HepG2 (cell line): ENCODE measurements around the gene ACAN. TPM values are rescaled to one million over a fixed set of nuclear protein-coding genes. Genes with fewer than 3 reads are reported as not detected.

Experiments
- ATAC-seq: fragments of 200-7000 bp; cut with Tn5 transposase; 3 replicates; pipeline ENCODE4 v1.9.1; 2020; ENCODE audit warnings: mild to moderate bottlenecking, moderate library complexity
- BruUV-seq: library from RNA; stranded (reverse); fragments of 400-500 nt; replicated peaks from 2 replicates; lab custom pipeline; 2021; lab: Mats Ljungman, UMichigan
- CTCF ChIA-PET: fragments of 300-600 bp; formaldehyde crosslinking; extraction: SDS; loops from one replicate; lab custom pipeline; 2021; ENCODE audit warnings: low total read pairs, inconsistent platforms, low intra/inter-chr PET ratio; lab: Yijun Ruan, JAX
- POLR2A ChIA-PET: fragments of 350-600 bp; sonication (Branson Sonifier 250); formaldehyde crosslinking; loops from one replicate; lab custom pipeline; 2020; ENCODE audit warnings: antibody characterized with exemption, inconsistent platforms; lab: Yijun Ruan, JAX
- DNase-seq: peaks from one replicate; pipeline ENCODE4 v3.0.0-alpha.2; 2015; ENCODE audit warnings: low spot score
- FAIRE-seq: peaks from 3 replicates; lab custom pipeline; 2011; peaks lifted over from hg19 to GRCh38; lab: Jason Lieb, UNC
- H2AFZ ChIP-seq: one replicate; pipeline ENCODE4 v1.6.1; 2011; ENCODE audit warnings: low read length, inconsistent platforms
- H3K27ac ChIP-seq: fragments of 300-600 bp; 3 replicates; pipeline ENCODE4 v1.8.0; 2011; ENCODE audit warnings: mixed run types, mild to moderate bottlenecking, mixed read lengths, low read length, inconsistent platforms; ENCODE audit not compliant: insufficient read depth; ENCODE audit errors: extremely low read length
- H3K27me3 ChIP-seq, 2 experiments: fragments of 200-600 bp in 1 of 2; 2 replicates in 1 of 2; 3 replicates in 1 of 2; pipeline versions ENCODE4 v1.6.0 to v1.8.0; 2011; ENCODE audit warnings: low read length in 2 of 2, mild to moderate bottlenecking in 2 of 2, moderate library complexity in 2 of 2, inconsistent platforms in 1 of 2; ENCODE audit not compliant: insufficient read depth in 2 of 2, control insufficient read depth in 1 of 2
- H3K36me3 ChIP-seq, 2 experiments: fragments of 200-600 bp in 1 of 2; replicated peaks in 1 of 2; 2 replicates in 1 of 2; 3 replicates in 1 of 2; pipeline versions ENCODE4 v1.5.1 to v1.8.0; 2011; ENCODE audit warnings: low read length in 2 of 2, inconsistent platforms in 1 of 2; ENCODE audit not compliant: insufficient read depth in 2 of 2, control insufficient read depth in 1 of 2
- H3K4me1 ChIP-seq: 2 replicates; pipeline ENCODE4 v1.5.1; 2012; ENCODE audit warnings: low read length, inconsistent platforms; ENCODE audit not compliant: insufficient read depth
- H3K4me2 ChIP-seq: 2 replicates; pipeline ENCODE4 v1.6.0; 2011; ENCODE audit warnings: low read depth, low read length, inconsistent platforms
- H3K4me3 ChIP-seq, 3 experiments: fragments of 200-600 bp in 1 of 3; sonication (generic), shearing (Covaris generic) in 1 of 3; replicated peaks in 1 of 3; 2 replicates each; pipeline ENCODE4 v1.5.1; 2011 to 2016; ENCODE audit warnings: low read length in 3 of 3, inconsistent platforms in 2 of 3, low read depth in 2 of 3, mild to moderate bottlenecking in 2 of 3, control low read depth in 1 of 3, mixed read lengths in 1 of 3; ENCODE audit not compliant: insufficient read depth in 1 of 3
- H3K79me2 ChIP-seq: one replicate; pipeline ENCODE4 v1.6.1; 2011; ENCODE audit warnings: low read length, inconsistent platforms; ENCODE audit not compliant: insufficient read depth
- H3K9ac ChIP-seq: 2 replicates; pipeline ENCODE4 v1.6.0; 2011; ENCODE audit warnings: mild to moderate bottlenecking, low read depth, low read length, inconsistent platforms; ENCODE audit not compliant: insufficient read depth
- H3K9me3 ChIP-seq: 2 replicates; pipeline ENCODE4 v1.5.1; 2012; ENCODE audit warnings: mild to moderate bottlenecking, low read length
- H4K20me1 ChIP-seq: 2 replicates; pipeline ENCODE4 v1.6.0; 2011; ENCODE audit warnings: inconsistent platforms, mild to moderate bottlenecking, low read length, moderate library complexity; ENCODE audit not compliant: insufficient read depth
- AKNA ChIP-seq: sonication (generic); formaldehyde crosslinking; IDR thresholded peaks from 2 replicates; pipeline ENCODE4 v1.4.0; 2020; ENCODE audit warnings: missing genetic modification reagents, borderline replicate concordance
- CBX1 ChIP-seq: IDR thresholded peaks from one replicate; pipeline ENCODE4 v1.6.1; 2016; ENCODE audit warnings: antibody characterized with exemption, low read depth
- IRF2 ChIP-seq: IDR thresholded peaks from 2 replicates; pipeline ENCODE4 v1.6.1; 2018; ENCODE audit warnings: missing genetic modification reagents, missing compliant biosample characterization
- ISL2 ChIP-seq: sonication (generic); formaldehyde crosslinking; IDR thresholded peaks from 2 replicates; pipeline ENCODE4 v1.5.0; 2020; ENCODE audit warnings: missing genetic modification reagents
- NBN ChIP-seq: fragments of 450-650 bp; conservative IDR thresholded peaks from 2 replicates; pipeline ENCODE4 v1.6.1; 2017
- POGZ ChIP-seq: sonication (generic); formaldehyde crosslinking; IDR thresholded peaks from 2 replicates; pipeline ENCODE4 v1.4.0; 2020; ENCODE audit warnings: mild to moderate bottlenecking, missing genetic modification reagents
- SKI ChIP-seq: fragments of 450-650 bp; IDR thresholded peaks from one replicate; pipeline ENCODE4 v1.6.1; 2018; ENCODE audit warnings: mild to moderate bottlenecking; ENCODE audit not compliant: partially characterized antibody
- SP2 ChIP-seq: sonication (generic); formaldehyde crosslinking; IDR thresholded peaks from 2 replicates; pipeline ENCODE4 v1.5.1; 2020; ENCODE audit warnings: mild to moderate bottlenecking, missing genetic modification reagents
- ZBTB42 ChIP-seq: sonication (generic); formaldehyde crosslinking; IDR thresholded peaks from 2 replicates; pipeline ENCODE4 v1.5.0; 2020; ENCODE audit warnings: mild to moderate bottlenecking, missing genetic modification reagents
- ZNF138 ChIP-seq: sonication (generic); formaldehyde crosslinking; IDR thresholded peaks from 2 replicates; pipeline ENCODE4 v1.5.0; 2020; ENCODE audit warnings: mild to moderate bottlenecking, low read depth, missing genetic modification reagents
- ZNF251 ChIP-seq: sonication (generic); formaldehyde crosslinking; IDR thresholded peaks from 2 replicates; pipeline ENCODE4 v1.9.0; 2021; ENCODE audit warnings: mild to moderate bottlenecking, missing genetic modification reagents
- ZNF550 ChIP-seq: sonication (generic); formaldehyde crosslinking; IDR thresholded peaks from 2 replicates; pipeline ENCODE4 v1.4.0; 2020; ENCODE audit warnings: mild to moderate bottlenecking, missing genetic modification reagents, borderline replicate concordance
- WGBS: methylation state at CpG from one replicate; pipeline ENCODE4 v1.1.6; 2017; ENCODE audit warnings: low lambda C conversion rate; 5-methylcytosine and 5-hydroxymethylcytosine counted together
- in situ Hi-C: cut with HindIII; loops from 2 replicates; pipeline ENCODE4 v1.10.0; 2017; ENCODE audit warnings: low pct_unique_long_range_greater_than_20kb; ENCODE audit not compliant: extremely low pct_ligation_motif_present
- intact Hi-C: fragments of 100-400 bp; cut with micrococcal nuclease; formaldehyde crosslinking; loops from one replicate; pipeline ENCODE4 v1.10.0; 2022; ENCODE audit not compliant: unreplicated experiment
- polyA plus RNA-seq, 8 experiments: library from polyadenylated mRNA; depleted of rRNA in 3 of 8; stranded (reverse) in 7 of 8; unstranded in 1 of 8; fragments of >200 nt; fragmentation: Illumina TruSeq in 4 of 8; extraction: Trizol in 4 of 8; gene quantifications; 2 replicates each; pipeline versions ENCODE4 v1.2.1 to v1.2.3, GENCODE V29; 2011 to 2016; ENCODE audit warnings: low read depth in 4 of 8, missing spikeins in 1 of 8, mixed read lengths in 1 of 8; ENCODE audit not compliant: insufficient read depth in 1 of 8
- total RNA-seq, 5 experiments: library from RNA; depleted of rRNA; stranded (reverse); fragments of >200 nt; fragmentation: Illumina TruSeq; extraction: Trizol; gene quantifications; 2 replicates each; pipeline ENCODE4 v1.2.3, GENCODE V29; 2016; ENCODE audit warnings: low read depth in 1 of 5
- TF ChIP-seq, protein P1 (sequence below): sonication (generic); formaldehyde crosslinking; IDR thresholded peaks from 2 replicates; pipeline ENCODE4 v1.5.0; 2020; ENCODE audit warnings: mild to moderate bottlenecking, missing genetic modification reagents

The ACAN gene
- total and polyA plus RNA-seq, 2 of the 13 experiments (the other 11 are each of a cell fraction or from before 2014, with no cell fraction given): not detected

- intact Hi-C loops (no loop called here), in situ Hi-C loops (no loop called here)
- Histone ChIP-seq H3K27me3 (peaks cover 1 to 31% of the 10 kb centered on the region in 2 experiments; a peak in 2 of 5 replicates), H3K9ac (no peak overlapping the region), H3K27ac (no peak overlapping the region), H3K36me3 (no peaks in the 10 kb centered on the region), H3K9me3 (no peaks in the 10 kb centered on the region), H3K79me2 (no peaks in the 10 kb centered on the region), H3K4me1 (peaks cover 9% of the 10 kb centered on the region), H3K4me3 (no peak overlapping the region), H2AFZ (no peak overlapping the region), H4K20me1 (no peaks in the 10 kb centered on the region), H3K4me2 (no peak overlapping the region)
- CTCF ChIA-PET: no interaction called here
- TF ChIP-seq SKI (no peak), ZBTB42 (CRISPR knock-in tag) (no peak), AKNA (no peak), SP2 (CRISPR knock-in tag) (no peak), POGZ (CRISPR knock-in tag) (no peak), ZNF138 (no peak), IRF2 (no peak), ZNF251 (no peak), ZNF550 (CRISPR knock-in tag) (no peak), CBX1 (no peak), NBN (no peak), ISL2 (no peak)
- TF ChIP-seq, protein P1, sequence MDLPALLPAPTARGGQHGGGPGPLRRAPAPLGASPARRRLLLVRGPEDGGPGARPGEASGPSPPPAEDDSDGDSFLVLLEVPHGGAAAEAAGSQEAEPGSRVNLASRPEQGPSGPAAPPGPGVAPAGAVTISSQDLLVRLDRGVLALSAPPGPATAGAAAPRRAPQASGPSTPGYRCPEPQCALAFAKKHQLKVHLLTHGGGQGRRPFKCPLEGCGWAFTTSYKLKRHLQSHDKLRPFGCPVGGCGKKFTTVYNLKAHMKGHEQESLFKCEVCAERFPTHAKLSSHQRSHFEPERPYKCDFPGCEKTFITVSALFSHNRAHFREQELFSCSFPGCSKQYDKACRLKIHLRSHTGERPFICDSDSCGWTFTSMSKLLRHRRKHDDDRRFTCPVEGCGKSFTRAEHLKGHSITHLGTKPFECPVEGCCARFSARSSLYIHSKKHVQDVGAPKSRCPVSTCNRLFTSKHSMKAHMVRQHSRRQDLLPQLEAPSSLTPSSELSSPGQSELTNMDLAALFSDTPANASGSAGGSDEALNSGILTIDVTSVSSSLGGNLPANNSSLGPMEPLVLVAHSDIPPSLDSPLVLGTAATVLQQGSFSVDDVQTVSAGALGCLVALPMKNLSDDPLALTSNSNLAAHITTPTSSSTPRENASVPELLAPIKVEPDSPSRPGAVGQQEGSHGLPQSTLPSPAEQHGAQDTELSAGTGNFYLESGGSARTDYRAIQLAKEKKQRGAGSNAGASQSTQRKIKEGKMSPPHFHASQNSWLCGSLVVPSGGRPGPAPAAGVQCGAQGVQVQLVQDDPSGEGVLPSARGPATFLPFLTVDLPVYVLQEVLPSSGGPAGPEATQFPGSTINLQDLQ (CRISPR knock-in tag): no peak
- FAIRE-seq: no peak
- POLR2A ChIA-PET: no interaction called here
- no peak for ATAC-seq
- BruUV-seq: no TSS peak
- DNase-seq: no peak
- whole genome bisulfite sequencing: 33% methylated on average over 1 of the region's 22 CpGs
Measured at GRCh38 chr15:88849376-88850072, 46.3 kb downstream of the ACAN start.
